22Rv1 (cell line): ENCODE data around the gene TET2.

Source experiments
- ZFX ChIP-seq: fragments of 450-650 bp; IDR thresholded peaks from 2 replicates; pipeline ENCODE4 v1.6.1; 2017; ENCODE audit warnings: antibody characterized with exemption, borderline replicate concordance
- TF ChIP-seq, protein P1 (sequence below): fragments of 450-650 bp; IDR thresholded peaks from 2 replicates; pipeline ENCODE4 v1.5.1; 2017; ENCODE audit warnings: mild to moderate bottlenecking

DNA sequence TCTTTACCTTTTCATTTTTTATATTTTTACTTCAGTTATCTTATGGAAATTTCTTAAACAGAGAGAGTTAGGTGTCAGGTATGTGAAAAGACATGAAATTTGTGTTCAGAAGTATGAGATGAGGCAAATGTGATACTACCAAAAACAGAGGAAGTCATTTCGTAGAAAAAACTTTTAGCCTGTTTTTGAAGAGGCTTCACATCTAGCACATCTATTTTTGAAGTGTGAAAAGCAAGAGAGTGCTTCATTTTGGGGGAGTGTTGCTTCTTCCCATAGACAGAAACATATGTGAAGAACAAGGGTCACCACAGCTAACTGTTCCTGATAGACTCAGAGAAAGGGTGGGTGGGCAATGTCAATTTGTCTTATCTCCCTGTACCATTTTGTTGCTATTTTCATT is 125.3 kb downstream of the TET2 start:
- TF ChIP-seq, protein P1, sequence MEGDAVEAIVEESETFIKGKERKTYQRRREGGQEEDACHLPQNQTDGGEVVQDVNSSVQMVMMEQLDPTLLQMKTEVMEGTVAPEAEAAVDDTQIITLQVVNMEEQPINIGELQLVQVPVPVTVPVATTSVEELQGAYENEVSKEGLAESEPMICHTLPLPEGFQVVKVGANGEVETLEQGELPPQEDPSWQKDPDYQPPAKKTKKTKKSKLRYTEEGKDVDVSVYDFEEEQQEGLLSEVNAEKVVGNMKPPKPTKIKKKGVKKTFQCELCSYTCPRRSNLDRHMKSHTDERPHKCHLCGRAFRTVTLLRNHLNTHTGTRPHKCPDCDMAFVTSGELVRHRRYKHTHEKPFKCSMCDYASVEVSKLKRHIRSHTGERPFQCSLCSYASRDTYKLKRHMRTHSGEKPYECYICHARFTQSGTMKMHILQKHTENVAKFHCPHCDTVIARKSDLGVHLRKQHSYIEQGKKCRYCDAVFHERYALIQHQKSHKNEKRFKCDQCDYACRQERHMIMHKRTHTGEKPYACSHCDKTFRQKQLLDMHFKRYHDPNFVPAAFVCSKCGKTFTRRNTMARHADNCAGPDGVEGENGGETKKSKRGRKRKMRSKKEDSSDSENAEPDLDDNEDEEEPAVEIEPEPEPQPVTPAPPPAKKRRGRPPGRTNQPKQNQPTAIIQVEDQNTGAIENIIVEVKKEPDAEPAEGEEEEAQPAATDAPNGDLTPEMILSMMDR = no peak
- TF ChIP-seq ZFX = no peak
